HG02973 (cell line): ENCODE measurements around the gene NMNAT2.

Source experiments
- ATAC-seq: cut with Tn5 transposase; IDR thresholded peaks from one replicate; pipeline ENCODE4 v1.9.1; 2021; ENCODE audit warnings: moderate library complexity; ENCODE audit not compliant: unreplicated experiment

NMNAT2 gene

GRCh38 chr1:183270541-183271141, 147.5 kb downstream of the NMNAT2 start:
- ATAC-seq = no peak

- no peak for ATAC-seq
Measured at GRCh38 chr1:183267646-183268431, 150.3 kb downstream of the NMNAT2 start.

- no peak for ATAC-seq
Measured at GRCh38 chr1:183263886-183264602, 154.1 kb downstream of the NMNAT2 start.

DNA sequence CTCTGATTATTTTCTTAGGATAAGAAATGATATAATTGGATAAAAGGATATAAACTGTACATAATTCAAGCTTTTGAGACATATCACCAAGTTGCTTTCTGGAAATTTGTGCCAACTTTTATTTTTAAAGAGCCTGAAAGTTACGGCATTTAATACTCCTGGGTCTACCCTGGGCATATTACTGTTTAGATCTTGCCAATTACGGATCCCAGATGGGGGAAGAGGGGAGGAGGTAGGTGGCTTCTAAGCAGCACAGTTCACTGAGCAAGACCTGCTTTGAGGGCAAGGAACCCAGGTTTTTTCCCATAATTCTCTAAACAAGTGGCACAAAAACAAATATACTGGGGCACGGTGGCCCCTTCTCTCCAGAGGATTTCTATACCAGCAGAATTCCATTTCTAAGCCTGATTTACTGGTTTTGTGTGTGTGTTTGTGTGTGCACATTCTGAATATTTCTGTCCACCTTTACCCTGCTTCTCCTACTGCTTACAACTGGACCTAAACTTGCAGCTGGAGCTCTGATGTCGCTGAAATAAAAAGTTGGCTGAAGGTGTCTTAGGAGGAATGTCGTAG, 155.5 kb downstream of the NMNAT2 start:
- no peak for ATAC-seq

- ATAC-seq = no peak
Measured at GRCh38 chr1:183259924-183260323, 158.3 kb downstream of the NMNAT2 start.

GRCh38 chr1:183255073-183255472, 163.1 kb downstream of the NMNAT2 start:
- no peak for ATAC-seq

- ATAC-seq = no peak
Measured at GRCh38 chr1:183251959-183252450, 166.2 kb downstream of the NMNAT2 start.

- ATAC-seq = no peak
Measured at GRCh38 chr1:183251101-183251958, 166.8 kb downstream of the NMNAT2 start.

GRCh38 chr1:183249941-183250452, 168.2 kb downstream of the NMNAT2 start:
- ATAC-seq = no peak

GRCh38 chr1:183248989-183249691, 169.0 kb downstream of the NMNAT2 start:
- ATAC-seq = no peak

GRCh38 chr1:183247931-183248330, 170.2 kb downstream of the NMNAT2 start:
- no peak for ATAC-seq

DNA sequence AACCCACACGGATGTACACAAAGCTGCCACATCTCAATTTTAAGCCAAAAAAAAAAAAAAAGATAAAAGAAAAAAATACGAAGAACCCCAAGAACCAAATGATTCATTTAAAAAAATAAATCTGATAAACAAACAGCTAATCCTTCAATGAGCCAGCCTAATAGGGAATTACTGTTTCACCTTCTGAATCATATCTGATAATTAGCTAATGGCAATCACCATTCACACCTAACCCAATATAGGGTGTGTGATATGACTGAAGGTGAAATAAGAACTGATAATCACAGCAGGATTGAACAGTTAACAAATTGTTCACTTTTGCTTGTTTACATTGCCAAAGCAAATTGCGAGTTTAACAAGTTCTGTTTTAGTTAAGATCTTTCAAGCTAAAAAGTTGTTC, 170.7 kb downstream of the NMNAT2 start:
- ATAC-seq = no peak

DNA sequence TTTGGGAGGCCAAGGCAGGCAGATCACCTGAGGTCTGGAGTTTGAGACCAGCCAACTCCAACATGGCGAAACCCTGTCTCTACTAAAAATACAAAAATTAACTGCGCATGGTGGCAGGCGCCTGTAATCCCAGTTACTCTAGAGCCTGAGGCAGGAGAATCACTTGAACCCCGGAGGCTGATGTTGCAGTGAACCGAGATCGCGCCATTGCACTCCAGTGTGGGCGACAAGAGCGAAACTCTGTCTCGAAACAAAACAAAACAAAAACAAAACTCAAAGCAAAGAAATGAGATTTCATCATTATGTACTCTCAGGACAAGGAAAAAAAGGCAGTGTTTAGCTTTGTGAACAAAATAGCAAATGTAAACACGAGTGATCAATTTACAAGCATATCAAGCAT, 171.1 kb downstream of the NMNAT2 start:
- no peak for ATAC-seq

- ATAC-seq = no peak
Measured at GRCh38 chr1:183246436-183246835, 171.7 kb downstream of the NMNAT2 start.

GRCh38 chr1:183245357-183245756, 172.8 kb downstream of the NMNAT2 start:
- ATAC-seq = no peak

GRCh38 chr1:183244466-183244865, 173.7 kb downstream of the NMNAT2 start:
- no peak for ATAC-seq

DNA sequence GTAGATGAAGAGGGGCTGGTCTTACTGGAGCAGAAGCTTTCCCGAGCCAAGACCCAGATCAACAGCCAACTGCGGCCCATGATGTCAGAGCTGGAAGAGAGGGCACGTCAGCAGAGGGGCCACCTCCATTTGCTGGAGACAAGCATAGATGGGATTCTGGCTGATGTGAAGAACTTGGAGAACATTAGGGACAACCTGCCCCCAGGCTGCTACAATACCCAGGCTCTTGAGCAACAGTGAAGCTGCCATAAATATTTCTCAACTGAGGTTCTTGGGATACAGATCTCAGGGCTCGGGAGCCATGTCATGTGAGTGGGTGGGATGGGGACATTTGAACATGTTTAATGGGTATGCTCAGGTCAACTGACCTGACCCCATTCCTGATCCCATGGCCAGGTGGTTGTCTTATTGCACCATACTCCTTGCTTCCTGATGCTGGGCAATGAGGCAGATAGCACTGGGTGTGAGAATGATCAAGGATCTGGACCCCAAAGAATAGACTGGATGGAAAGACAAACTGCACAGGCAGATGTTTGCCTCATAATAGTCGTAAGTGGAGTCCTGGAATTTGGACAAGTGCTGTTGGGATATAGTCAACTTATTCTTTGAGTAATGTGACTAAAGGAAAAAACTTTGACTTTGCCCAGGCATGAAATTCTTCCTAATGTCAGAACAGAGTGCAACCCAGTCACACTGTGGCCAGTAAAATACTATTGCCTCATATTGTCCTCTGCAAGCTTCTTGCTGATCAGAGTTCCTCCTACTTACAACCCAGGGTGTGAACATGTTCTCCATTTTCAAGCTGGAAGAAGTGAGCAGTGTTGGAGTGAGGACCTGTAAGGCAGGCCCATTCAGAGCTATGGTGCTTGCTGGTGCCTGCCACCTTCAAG, 174.8 kb downstream of the NMNAT2 start:
- ATAC-seq = no peak

DNA sequence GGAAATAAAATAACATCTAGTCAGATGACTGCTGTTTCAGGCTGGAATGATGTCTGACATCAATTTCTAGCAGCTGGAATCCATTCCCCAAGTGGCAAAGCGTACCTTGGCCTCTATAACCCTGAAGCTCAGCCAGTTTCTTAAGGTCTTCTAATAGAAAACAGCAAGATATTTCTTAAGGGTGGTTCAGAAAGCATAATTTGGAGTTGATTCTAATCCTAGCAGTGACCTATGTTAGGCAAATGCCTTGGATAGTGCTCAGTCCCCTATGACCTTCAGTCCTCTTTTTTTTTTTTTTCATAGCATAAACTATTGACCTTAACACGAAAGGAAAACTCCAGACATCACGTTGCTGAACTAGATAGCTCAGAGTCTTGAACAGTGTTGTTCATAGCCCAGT, 175.6 kb downstream of the NMNAT2 start:
- no peak for ATAC-seq

DNA sequence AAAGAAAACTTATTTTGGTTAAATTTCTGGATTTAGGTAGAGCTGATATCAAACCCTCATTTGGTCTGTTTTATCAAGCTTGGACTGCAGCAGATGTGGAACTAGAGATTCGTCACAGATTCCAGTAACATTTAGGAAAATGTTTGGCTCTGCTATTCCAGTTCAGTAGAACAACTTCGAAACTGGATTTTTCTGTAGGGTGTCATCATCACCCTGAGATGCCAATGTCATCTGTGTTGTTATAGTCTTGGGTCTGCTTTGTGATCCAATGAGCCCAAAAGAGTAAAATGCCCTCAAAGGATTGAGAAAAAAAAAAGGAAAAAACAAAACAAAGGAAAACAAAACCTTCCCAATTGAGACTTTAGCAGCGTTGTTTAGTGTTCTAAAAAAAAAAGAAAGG, 176.7 kb downstream of the NMNAT2 start:
- no peak for ATAC-seq
